D341Med (cell line): Measurements from ENCODE around the gene PHOSPHO2.

Source experiments
- DNase-seq: peaks from one replicate; pipeline ENCODE4 v3.0.0; 2012; ENCODE audit warnings: low spot score

PHOSPHO2 gene

GRCh38 chr2:169716938-169717690, 22.8 kb downstream of the PHOSPHO2 start:
- no peak for DNase-seq

GRCh38 chr2:169717691-169718063, 23.4 kb downstream of the PHOSPHO2 start:
- DNase-seq = no peak

- no peak for DNase-seq
Observed at GRCh38 chr2:169718930-169719504, 24.7 kb downstream of the PHOSPHO2 start.

GRCh38 chr2:169721016-169721415, 26.7 kb downstream of the PHOSPHO2 start:
- no peak for DNase-seq

GRCh38 chr2:169727065-169727464, 32.8 kb downstream of the PHOSPHO2 start:
- no peak for DNase-seq

- DNase-seq = no peak
Observed at GRCh38 chr2:169729274-169729605, 35.0 kb downstream of the PHOSPHO2 start.

- DNase-seq = no peak
Observed at GRCh38 chr2:169732075-169732474, 37.8 kb downstream of the PHOSPHO2 start.

- DNase-seq = no peak
Observed at GRCh38 chr2:169732583-169733358, 38.5 kb downstream of the PHOSPHO2 start.

- peak; percentile 79 for DNase-seq
Observed at GRCh38 chr2:169734169-169734847, 40.0 kb downstream of the PHOSPHO2 start.

- no peak for DNase-seq
Observed at GRCh38 chr2:169735623-169736022, 41.4 kb downstream of the PHOSPHO2 start.

- DNase-seq = no peak
Observed at GRCh38 chr2:169736902-169737301, 42.6 kb downstream of the PHOSPHO2 start.

GRCh38 chr2:169738566-169739229, 44.4 kb downstream of the PHOSPHO2 start:
- DNase-seq = no peak

GRCh38 chr2:169739351-169739750, 45.1 kb downstream of the PHOSPHO2 start:
- DNase-seq = no peak

- peak; percentile 71 for DNase-seq
Observed at GRCh38 chr2:169743549-169743948, 49.3 kb downstream of the PHOSPHO2 start.

GRCh38 chr2:169746240-169746639, 52.0 kb downstream of the PHOSPHO2 start:
- no peak for DNase-seq

GRCh38 chr2:169748319-169748718, 54.0 kb downstream of the PHOSPHO2 start:
- DNase-seq = no peak
